Measurements from ENCODE around the gene STXBP5L. TPM values are rescaled to one million over a fixed set of nuclear protein-coding genes. Genes with fewer than 3 reads are reported as not detected.

The STXBP5L gene
- total RNA-seq, 1 donor from 2014 or later, result 0.98 TPM

DNA sequence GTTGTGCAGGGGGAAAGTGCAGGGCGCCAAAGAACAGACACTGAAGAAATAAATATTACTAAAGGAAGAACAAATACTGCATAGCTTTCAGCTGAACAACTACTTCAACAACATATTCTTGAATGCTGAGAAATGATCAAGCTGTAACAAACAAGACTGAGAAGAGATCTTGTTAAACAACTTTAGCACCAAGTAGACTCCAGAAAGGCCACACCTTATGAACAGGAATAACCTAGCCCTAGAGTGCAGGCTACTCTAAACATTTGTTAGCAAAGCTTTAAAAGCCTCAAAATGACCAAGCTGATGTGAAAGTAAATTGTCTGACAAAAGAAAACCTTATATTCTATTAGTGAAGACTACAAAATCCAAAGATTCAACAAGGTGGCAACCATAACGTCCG, 554.6 kb downstream of the STXBP5L start:
- no peaks in the 10 kb centered on the region for H3K36me3 ChIP-seq
- no peak for DNase-seq (ENCODE audit: extremely low spot score in 2 of 2)
- H3K4me3 ChIP-seq, result no peak overlapping the region
- no peak overlapping the region for H3K27ac ChIP-seq
- H3K9me3 ChIP-seq, result no peaks in the 10 kb centered on the region
- H3K4me1 ChIP-seq, result no peaks in the 10 kb centered on the region
- intact Hi-C loops (cut with DNase I), result no loop called here
- no peaks in the 10 kb centered on the region for H3K27me3 ChIP-seq
- no peak for TF ChIP-seq POLR2A (IDR thresholded peaks at IDR 0.05)
- TF ChIP-seq POLR2AphosphoS5 (IDR thresholded peaks at IDR 0.05; ENCODE audit: insufficient read depth in 1 of 2, low read depth in 1 of 2), result no peak
- TF ChIP-seq CTCF (IDR thresholded peaks at IDR 0.05), result no peak

- Histone ChIP-seq H3K9me3 (no peaks in the 10 kb centered on the region), H3K36me3 (no peaks in the 10 kb centered on the region), H3K4me1 (no peaks in the 10 kb centered on the region), H3K27ac (no peak overlapping the region), H3K4me3 (no peak overlapping the region), H3K27me3 (no peaks in the 10 kb centered on the region)
- TF ChIP-seq CTCF (IDR thresholded peaks at IDR 0.05) (no peak), POLR2A (IDR thresholded peaks at IDR 0.05) (no peak), POLR2AphosphoS5 (IDR thresholded peaks at IDR 0.05; ENCODE audit: insufficient read depth in 1 of 2, low read depth in 1 of 2) (no peak)
- intact Hi-C loops (cut with DNase I), result no loop called here
- no peak for DNase-seq (ENCODE audit: extremely low spot score in 2 of 2)
Observed at GRCh38 chr3:121463745-121464144, 555.7 kb downstream of the STXBP5L start.

- TF ChIP-seq CTCF (IDR thresholded peaks at IDR 0.05), result no peak
- no peak for TF ChIP-seq POLR2A (IDR thresholded peaks at IDR 0.05)
- no peak for TF ChIP-seq POLR2AphosphoS5 (IDR thresholded peaks at IDR 0.05; ENCODE audit: insufficient read depth in 1 of 2, low read depth in 1 of 2)
- H3K27me3 ChIP-seq, result no peaks in the 10 kb centered on the region
- H3K27ac ChIP-seq, result no peak overlapping the region
- intact Hi-C loops (cut with DNase I), result no loop called here
- no peaks in the 10 kb centered on the region for H3K9me3 ChIP-seq
- no peak overlapping the region for H3K4me3 ChIP-seq
- H3K36me3 ChIP-seq, result no peaks in the 10 kb centered on the region
- DNase-seq (ENCODE audit: extremely low spot score in 2 of 2), result no peak
- H3K4me1 ChIP-seq, result no peaks in the 10 kb centered on the region
Observed at GRCh38 chr3:121467085-121467484, 559.1 kb downstream of the STXBP5L start.

- no peak for TF ChIP-seq POLR2A (IDR thresholded peaks at IDR 0.05)
Observed at GRCh38 chr3:121473001-121473400, 565.0 kb downstream of the STXBP5L start.

More at GRCh38 chr3:121473001-121473400, 565.0 kb downstream of the STXBP5L start:
- no peak overlapping the region for H3K4me3 ChIP-seq
- no peak for DNase-seq (ENCODE audit: extremely low spot score in 2 of 2)
- intact Hi-C loops (cut with DNase I), result no loop called here
- H3K27ac ChIP-seq, result no peak overlapping the region
- no peaks in the 10 kb centered on the region for H3K4me1 ChIP-seq
- no peaks in the 10 kb centered on the region for H3K9me3 ChIP-seq
- no peaks in the 10 kb centered on the region for H3K27me3 ChIP-seq
- no peaks in the 10 kb centered on the region for H3K36me3 ChIP-seq

Small RNA genes lying within 50 kb of the gene (microRNA-seq; reads per million reads assigned to microRNA genes)
- gene MIR5682 (ENCODE audit: borderline number of aligned reads, borderline replicate concordance), result not detected

Small RNA genes lying within 50 kb of the gene (small RNA-seq; reads per million reads assigned to genes)
- not detected for gene MIR5682

Other genes with a start within 250 kb of the STXBP5L start
- gene HGD, start 226.0 kb upstream of the STXBP5L start, total RNA-seq, result not detected
- 12.8 TPM for gene RABL3, start 165.7 kb upstream of the STXBP5L start, total RNA-seq
- gene GTF2E1, start 165.5 kb upstream of the STXBP5L start, total RNA-seq, result 9.1 TPM

All from vagina (tissue), 2 donors.